Stimulated activated CD4-positive, alpha-beta T cell treated with anti-CD3 and anti-CD28 coated beads, Interleukin-15, amount 100 ng/mL, for 48 hours (primary cell): ENCODE results near the gene SLFNL1.

Source experiments
- DNase-seq, 2 donors: peaks; one replicate each; pipeline ENCODE4 v3.0.0-alpha.2; 2020; ENCODE audit warnings: low read depth in 2 of 2

The SLFNL1 gene

DNA sequence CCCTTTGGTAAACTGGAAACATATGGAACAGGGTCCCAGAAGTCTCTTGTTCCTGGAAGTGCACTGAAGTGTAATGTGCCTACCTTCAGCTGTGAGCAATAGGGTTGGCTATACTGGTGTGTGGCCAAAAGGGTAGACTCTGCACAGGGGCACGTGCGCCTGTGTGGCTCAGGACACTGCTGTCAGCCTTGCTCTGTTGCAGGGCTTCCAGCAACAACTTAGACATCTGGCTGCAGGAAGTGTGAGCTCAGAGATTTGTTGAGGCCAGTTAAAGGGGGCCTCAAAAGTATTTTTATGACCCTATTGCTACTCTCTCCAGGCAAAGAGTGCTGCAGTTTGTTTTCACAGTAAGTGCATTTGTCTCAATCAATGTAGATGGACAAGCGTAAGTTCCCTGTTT lies 34.6 kb downstream of the SLFNL1 start:
- no peak for DNase-seq

DNA sequence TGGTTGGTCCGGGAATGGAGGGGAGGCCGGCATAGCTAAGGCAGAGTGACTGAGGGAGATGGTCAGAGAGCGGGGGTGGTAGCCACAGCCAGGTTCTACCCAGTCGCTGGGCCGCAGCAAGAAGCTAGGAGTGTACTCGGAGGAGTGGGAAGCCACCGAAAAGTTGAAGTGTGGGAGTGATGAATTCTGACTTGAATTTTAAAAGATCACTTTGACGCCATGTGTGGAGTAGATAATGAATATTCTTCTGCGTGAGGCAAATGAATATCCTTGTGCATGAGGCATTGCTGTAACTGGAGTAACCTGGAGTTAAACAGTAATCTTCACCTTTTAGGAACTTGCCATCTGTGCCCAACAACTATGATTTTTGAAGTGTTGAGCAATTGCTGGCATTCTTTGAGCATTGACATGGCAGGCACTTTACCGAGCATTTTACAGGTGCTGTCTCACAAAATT lies 35.2 kb downstream of the SLFNL1 start:
- DNase-seq = no peak

DNA sequence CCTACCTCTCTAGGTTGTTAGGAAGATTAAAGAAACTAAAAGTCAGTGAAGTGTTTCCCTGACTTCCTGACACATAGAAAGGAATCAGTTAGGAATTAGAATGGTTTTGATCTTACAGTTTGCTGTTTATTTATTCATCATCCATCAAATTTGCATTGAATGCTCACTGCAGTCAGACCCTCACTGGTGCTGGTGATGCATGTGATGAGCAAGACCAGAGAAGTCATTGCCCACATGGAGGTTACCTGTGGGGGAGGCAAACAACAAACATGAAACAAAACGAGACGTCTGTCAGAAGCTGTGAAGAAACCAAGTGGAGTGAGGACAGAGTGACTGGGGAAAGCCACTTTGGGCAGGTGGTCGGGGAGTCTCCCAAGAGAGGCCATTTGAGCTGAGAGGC lies 35.6 kb downstream of the SLFNL1 start:
- no peak for DNase-seq

DNA sequence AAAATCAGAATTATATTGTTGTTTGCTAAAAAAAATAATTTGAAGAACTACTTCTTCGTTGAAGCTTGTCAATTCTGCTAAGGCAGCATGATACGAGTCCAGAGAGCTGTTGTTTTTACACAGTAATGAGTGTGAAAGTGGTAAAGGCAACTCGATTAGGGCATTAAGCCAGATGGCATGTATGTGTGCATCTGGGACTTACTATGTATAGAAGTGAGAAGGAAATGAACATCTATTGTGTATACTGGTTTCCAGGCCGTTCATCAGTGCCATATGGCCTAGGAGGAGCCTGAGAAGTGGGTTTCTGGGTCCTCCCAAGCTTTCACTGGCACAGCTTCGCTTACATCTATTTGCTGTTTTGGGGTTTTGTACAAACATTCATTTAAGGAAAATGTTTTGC lies 36.4 kb downstream of the SLFNL1 start:
- DNase-seq = no peak

DNA sequence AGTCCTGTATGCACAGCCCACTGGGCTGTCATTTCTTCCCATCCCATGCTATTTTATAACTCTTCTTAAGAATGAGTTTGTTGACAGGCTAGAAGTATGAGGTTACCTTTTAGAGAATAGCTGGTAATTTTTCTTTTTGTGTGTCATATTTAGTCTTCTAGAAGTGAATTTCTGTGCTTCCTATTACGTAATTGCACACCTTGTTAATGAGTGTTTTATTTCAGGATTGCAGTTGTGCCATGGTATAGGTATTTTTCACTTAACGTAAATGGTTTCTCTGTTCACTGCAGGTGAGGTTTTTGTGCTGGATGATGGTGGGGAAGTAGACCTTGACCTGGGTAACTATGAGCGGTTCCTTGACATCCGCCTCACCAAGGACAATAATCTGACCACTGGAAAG lies 37.0 kb downstream of the SLFNL1 start:
- no peak for DNase-seq

DNA sequence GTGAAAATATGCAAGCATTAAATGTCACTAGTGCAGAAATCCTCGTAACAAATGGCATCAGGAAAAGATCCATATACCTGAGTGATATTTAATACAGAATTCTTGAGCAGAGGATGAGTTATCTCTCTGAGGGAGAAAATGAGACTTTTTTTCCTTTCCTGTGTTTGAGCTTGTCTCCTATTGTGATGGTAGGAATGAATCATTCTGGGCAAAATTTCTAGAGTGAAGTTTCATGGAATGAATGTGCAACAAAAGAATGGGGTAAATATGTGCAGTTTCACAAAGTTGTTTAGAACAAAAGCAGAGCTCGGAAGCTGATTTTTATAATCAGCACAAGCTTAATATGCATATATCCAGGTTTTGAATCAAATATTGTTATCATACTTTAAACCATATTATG lies 37.5 kb downstream of the SLFNL1 start:
- no peak for DNase-seq

DNA sequence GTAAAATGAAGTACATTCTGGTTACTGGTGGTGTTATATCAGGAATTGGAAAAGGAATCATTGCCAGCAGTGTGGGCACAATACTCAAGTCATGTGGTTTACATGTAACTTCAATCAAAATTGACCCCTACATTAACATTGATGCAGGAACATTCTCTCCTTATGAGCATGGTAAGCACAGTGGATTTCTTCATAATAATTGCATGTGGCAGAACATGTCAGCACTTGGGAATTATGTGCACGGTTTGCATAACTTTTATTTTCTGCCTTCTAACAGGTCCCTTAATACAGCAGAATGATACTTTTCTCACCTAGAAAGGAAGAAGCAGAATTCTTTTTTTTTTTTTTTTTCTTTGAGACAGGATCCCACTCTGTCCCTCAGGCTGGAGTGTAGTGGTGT lies 38.2 kb downstream of the SLFNL1 start:
- no peak for DNase-seq

DNA sequence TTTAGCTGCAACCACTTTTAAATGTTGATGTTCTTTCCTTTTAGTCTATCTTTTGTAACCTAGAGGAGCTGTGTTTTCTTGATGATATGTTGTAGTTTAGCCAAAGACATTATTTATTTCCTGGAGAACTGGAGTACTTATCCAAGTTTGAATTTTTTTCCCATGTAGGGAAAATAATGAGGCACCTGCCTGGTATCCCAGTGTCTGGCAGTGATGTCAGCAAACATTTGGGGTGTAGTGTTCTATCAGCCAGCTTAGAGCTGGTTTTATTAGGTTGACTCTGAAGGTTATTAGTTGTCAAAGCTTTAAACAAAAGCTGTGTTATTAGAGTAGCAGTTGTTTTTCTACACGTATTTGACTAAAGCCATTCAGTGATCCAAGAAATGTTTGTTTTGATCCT lies 38.8 kb downstream of the SLFNL1 start:
- DNase-seq = no peak

DNA sequence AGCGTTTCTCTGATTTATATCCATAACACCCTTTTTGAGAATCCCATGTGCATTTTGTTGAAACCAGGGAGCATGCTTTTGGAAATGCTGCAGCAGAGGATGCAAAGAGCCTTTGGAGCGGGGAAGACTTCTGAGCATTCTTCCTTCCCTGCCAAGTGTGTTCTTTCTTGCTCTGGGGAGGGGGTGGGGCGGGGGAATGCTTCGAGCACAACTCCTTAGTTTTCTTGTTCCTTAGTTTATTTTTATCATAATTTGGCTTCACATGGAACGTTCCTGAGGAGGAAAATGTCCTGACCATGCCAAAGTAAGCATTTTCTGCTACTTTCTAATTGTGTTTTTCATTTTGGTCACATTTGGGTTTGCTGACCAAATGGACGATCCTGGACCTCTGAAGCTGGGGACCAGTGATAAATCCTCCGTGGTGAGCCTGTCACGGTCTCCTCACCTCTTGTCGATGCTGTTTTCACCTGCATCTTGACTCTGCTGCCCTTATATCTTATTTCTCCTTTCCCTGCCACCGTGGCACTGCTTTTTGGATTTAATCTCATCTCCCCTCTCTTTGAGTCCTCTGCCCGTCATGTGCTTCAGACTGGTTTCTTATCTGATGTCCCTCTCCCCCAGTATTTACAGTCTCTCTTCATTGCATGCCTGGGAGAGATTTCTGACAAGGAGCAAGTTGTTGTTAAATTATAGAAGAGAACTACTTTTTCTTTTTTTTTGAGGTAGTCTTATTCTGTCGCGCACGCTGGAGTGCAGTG lies 39.7 kb downstream of the SLFNL1 start:
- no peak for DNase-seq

DNA sequence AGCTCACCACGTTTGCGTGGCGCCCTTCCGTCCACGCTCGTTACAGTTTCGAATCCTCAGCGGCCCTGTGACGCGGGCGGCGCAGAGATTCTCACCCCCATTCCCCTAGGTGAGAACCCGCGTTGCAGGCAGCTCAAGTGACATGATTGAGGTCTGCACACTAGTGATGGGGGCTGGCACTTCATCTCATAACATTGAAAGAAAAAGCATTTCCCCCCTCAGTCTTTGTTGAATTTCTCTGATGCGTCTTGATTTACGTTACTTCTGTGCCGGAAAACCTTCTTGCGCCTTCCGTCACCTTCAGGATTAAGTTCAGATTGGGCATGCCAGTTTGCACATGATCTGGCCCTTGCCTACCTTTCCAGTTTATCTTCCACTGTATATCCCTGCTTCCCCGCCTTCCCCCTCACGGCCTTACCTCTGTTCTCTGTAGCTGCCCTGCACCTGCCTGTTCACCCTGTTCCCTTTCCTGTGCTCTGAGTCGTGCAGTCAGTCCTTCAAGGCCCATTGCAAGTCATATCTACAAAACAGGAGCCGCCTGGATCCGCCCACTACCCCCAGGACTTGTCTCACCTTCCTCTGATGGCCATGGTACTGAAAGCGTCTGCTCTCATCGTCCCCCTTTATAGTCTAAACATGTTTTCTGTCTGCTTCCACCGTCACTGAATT lies 40.9 kb downstream of the SLFNL1 start:
- DNase-seq = peak; percentile 41 to 51

DNA sequence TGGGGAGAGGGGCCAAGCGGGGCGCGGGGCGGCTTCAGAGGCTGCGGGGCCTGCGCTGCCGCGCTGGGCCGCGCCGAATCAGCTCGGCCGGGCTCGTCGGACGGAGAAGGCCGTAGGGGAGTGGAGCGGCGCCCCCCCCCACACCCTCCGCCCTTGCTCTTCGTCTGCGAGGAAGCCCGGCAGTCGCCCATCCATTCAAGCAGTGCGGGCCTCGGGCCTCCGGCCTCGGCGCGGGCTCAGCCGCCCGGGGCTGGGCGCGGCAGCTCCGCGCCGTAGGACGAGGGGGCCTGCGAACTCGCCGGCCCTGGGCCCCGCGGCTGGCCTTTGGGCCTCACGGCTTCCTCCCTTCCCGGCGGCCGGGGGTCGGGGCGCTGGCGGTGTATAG lies 41.5 kb downstream of the SLFNL1 start:
- DNase-seq = no peak

DNA sequence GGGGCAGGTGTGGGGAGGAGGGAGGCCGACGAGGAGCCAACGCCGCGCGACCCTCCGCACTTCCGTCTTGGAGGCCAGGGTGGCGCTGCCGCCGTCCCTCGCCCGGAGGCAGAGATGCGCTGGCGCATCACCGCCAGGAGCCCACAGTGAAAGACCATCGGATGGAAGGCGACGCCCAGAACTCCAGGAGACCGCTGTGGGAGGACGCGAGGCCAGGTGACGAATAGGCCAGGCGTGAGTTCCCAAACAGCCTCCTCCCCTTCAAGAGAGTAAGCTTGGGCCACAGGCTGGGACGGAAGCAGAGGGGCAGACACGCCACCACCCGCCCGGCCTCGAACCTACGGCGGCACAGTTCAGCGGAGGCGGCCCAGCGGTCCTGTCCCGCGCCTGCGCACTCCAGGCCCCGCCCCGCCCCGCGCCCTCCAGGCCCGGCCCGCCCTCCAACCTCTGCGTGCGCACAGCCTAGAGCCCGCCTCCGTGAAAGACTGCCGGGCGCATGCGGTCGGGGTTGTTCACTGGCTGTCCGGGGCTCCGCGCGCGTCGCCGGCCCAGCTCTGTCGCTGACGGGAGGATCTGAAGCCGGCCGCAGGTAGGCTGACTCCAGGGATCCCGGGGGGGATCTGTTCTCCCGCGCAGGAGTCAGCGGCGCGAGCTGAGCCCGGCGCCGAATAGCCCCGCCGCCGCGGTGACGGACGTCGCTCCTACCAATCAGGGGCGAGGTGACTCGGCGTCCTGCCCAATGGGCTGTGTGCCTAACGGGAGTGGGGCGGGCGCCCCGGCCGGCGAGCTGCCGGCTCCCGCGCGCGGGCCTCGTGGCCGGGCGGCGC lies 42.1 kb downstream of the SLFNL1 start, which contains the start of gene CTPS1:
CTPS1 (plus strand) TSS at position 456 of the 827 bp plus-strand sequence. CDS start 3,595 bp downstream, outside the sequence.
- DNase-seq = peak; percentile 92 to 95

DNA sequence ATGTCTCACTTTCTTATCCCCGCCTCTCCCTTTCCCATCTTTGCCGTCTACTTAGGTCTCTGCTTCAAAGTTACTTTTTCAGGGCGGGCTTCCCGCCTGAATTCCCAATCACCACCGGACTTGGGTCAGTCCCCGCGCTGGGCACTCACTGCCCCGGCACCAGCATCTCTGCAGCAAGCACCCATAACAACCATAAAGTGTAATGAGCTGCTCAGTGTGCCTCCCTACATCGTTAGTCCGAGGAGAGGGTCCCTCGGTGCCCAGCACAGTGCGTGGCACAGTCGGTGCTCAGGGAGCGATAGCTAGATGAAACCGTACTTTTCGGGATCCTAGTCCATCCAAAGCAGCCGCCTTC lies 42.7 kb downstream of the SLFNL1 start:
- DNase-seq = no peak

DNA sequence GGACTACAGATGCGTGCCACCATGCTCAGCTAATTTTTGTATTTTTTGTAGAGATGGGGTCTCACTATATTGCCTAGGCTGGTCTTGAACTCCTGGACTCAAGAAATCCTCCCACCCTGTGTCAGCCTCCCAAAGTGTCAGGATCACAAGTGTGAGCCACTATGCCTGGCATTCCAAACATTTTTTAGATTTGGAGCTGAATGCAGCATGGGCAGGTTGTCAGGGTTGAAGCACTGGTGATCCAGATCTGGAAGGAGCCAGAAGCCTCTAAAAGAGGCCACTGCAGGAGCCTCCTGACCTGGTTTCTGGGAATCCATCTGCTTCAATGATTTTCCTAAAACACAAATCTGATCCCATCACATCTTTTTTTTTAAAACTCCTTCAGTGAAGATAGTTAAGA lies 43.8 kb downstream of the SLFNL1 start:
- DNase-seq = no peak

DNA sequence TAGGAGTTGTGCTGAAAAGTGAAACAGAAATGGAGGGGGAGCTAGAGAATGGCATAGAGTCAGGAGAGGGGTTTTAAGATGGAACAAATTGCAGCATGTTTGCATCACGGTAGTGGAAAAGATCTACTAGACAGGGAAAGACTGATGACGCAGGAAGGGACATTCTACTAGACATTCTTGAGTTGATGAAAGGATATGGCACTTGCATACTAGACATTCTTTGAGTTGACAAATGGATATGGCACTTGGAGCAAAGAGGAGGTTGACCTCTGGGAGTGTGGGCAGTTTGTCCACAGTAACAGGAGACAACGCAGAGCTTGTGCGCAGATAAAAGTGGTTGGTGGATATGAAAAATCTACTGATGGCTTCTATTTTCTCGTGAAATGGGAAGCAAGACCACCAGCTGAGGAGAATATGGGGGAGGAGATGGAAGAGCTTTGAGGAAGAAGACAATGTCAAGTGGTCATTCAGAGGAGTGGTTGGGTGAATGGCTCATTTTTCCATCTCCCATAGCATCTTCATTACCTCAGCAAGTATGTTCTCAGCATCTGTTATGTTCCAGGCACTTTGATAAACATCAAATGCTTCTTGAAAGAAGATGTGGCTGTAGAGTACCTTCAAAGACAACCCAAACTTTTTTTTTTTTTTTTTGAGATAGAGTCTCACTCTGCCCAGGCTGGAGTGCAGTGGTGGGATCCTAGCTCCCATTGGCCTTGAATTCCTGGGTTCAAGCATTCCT lies 44.4 kb downstream of the SLFNL1 start:
- DNase-seq = no peak

DNA sequence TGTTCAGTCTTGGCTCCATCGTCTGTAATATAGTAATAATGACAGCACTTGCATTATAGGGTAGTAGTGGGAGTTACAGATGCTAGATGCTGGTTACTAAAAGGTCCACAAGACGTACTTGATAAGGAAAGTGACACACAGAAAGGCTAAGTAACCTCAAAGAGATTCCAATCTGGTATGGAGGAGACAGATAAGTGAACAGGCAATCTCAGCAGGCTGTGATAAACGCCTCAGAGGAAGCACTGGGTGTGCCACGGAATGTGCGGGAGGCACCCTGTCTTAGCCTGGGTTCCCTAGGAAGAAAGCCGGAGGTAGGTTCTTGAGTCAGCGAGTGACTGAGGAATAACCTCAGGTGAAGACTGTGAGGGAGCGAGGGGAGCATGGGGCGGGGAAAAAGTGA lies 46.6 kb downstream of the SLFNL1 start:
- DNase-seq = no peak

DNA sequence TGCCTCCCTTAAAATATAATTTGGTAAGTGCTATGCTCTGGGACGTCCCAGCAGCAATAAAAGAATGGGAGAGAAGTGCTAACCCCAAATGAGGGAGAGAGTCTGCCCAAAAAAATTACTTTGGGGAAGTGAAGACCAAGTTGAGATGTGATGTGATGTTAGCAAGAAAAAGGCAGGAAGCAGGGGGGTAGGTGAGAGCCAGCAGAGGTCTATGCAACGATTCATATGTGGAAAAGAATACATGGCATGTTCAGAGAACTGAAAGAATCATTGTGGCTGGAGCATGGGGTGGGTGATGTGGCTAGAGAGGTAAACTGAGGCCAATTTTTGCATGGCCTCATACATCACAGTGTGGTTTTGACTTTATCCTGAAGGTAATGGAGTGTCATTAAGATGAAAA lies 47.6 kb downstream of the SLFNL1 start:
- no peak for DNase-seq

DNA sequence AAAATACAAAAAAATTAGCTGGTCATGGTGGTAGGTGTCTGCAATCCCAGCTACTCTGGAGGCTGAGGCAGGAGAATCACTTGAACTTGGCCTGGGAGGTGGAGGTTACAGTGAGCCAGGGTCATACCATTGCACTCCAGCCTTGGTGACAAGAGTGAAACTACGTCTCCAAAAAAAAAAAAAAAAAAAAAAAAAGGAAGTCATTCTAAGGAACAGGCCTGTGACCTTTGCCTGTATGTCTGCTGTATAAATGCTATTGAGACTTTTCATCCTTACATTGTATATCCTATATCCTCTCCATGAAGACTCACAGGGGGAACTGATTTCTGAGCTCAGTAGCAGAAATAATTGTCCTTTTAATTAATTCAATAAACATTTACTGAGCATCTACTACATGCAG lies 49.6 kb downstream of the SLFNL1 start:
- no peak for DNase-seq

DNA sequence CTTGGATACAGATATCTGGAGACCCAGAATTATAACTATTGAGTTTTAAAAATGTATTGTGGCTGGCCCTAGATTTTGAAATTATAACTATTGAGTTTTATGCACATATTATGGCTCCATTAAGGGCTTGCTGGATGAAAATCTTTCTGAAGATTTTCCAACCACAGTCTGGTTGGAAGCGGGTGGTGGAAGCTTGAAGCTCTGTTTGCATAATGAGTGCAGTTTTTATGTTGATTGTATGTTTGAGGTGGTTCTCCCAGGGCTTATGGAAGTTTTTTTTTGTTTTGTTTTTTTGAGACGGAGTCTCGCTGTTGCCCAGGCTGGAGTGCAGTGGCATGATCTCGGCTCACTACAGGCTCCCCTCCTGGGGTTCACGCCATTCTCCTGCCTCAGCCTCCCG lies 52.1 kb downstream of the SLFNL1 start:
- DNase-seq = no peak

DNA sequence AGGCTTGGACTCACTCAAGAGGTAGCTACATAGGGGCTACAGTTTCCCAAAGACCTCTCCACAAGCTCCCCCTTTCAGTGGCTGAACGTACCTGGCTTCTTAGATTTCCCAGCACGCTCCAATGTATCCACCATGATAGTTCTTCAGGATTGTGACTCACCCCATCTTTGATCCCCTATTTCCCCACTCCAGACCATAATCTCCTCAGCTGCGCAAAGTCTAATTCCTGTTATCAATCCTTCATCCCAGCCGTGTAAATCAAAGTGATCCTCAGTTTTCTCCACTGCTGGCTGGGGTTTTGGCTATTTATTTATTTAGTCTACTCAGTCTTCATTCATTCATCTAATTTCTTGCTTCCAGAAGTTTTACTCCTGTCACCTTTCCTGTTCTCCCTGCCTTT lies 55.1 kb downstream of the SLFNL1 start:
- no peak for DNase-seq
